HCT116 (cell line): ENCODE results near the gene SYCP2. TPM values are rescaled to one million over a fixed set of nuclear protein-coding genes. Genes with fewer than 3 reads are reported as not detected.

ENCODE experiments used
- ATAC-seq: fragments of 200-7000 bp; cut with Tn5 transposase; 2 replicates; pipeline ENCODE4 v1.9.1; 2020; ENCODE audit warnings: mild to moderate bottlenecking, moderate library complexity
- BruUV-seq: library from RNA; stranded (reverse); fragments of 400-500 nt; replicated peaks from 2 replicates; lab custom pipeline; 2021; lab: Mats Ljungman, UMichigan
- CTCF ChIA-PET: fragments of 300-600 bp; sonication (Branson Sonifier 250); formaldehyde crosslinking; loops from one replicate; lab custom pipeline; 2021; ENCODE audit warnings: antibody characterized with exemption; lab: Charles Lee
- POLR2A ChIA-PET: fragments of 300-600, 350-600 bp; sonication (Branson Sonifier 250); formaldehyde crosslinking; loops from one replicate; lab custom pipeline; 2021; ENCODE audit warnings: antibody characterized with exemption; lab: Charles Lee
- RAD21 ChIA-PET, 2 experiments: fragments of 300-600 bp; sonication (Branson Sonifier 250); formaldehyde crosslinking; loops; one replicate each; lab custom pipeline; 2023; ENCODE audit warnings: low total read pairs in 2 of 2; ENCODE audit not compliant: uncharacterized antibody in 2 of 2, unreplicated experiment in 2 of 2, low non-redundant PET in 1 of 2; lab: Charles Lee
- DNase-seq: peaks from one replicate; pipeline ENCODE4 v3.0.0-alpha.2; 2010; ENCODE audit warnings: low read depth, low spot score
- H2AFZ ChIP-seq: fragments of 200-600 bp; shearing (Covaris generic), sonication (generic); 2 replicates; pipeline ENCODE4 v1.6.1; 2017; ENCODE audit warnings: low read depth, mixed run types, mixed read lengths, antibody characterized with exemption, low read length; ENCODE audit not compliant: poor library complexity, severe bottlenecking
- H3K27ac ChIP-seq: 2 replicates; pipeline ENCODE4 v1.5.1; 2012; ENCODE audit warnings: low read depth, low read length
- H3K27me3 ChIP-seq: fragments of 200-600 bp; sonication (generic); 2 replicates; pipeline ENCODE4 v1.6.1; 2016; ENCODE audit warnings: mixed run types, low read length, mixed read lengths; ENCODE audit not compliant: insufficient read depth
- H3K36me3 ChIP-seq, 2 experiments: fragments of 200-500 bp in 1 of 2; fragments of 200-600 bp in 1 of 2; sonication (Bioruptor generic) in 1 of 2; sonication (generic) in 1 of 2; 2 replicates each; pipeline versions ENCODE4 v1.5.1 to v1.6.1; 2014 to 2016; ENCODE audit warnings: low read length in 2 of 2, inconsistent platforms in 1 of 2, mixed read lengths in 1 of 2, mixed run types in 1 of 2; ENCODE audit not compliant: insufficient read depth in 2 of 2, control insufficient read depth in 1 of 2
- H3K4me1 ChIP-seq, 2 experiments: fragments of 200-600 bp in 1 of 2; sonication (generic) in 1 of 2; 2 replicates each; pipeline versions ENCODE4 v1.5.1 to v1.6.1; 2012 to 2017; ENCODE audit warnings: low read length in 2 of 2, inconsistent platforms in 1 of 2, mild to moderate bottlenecking in 1 of 2, mixed read lengths in 1 of 2, mixed run types in 1 of 2, moderate library complexity in 1 of 2; ENCODE audit not compliant: insufficient read depth in 2 of 2, control insufficient read depth in 1 of 2
- H3K4me2 ChIP-seq: fragments of 200-600 bp; sonication (generic); 2 replicates; pipeline ENCODE4 v1.6.1; 2017; ENCODE audit warnings: mixed run types, low read length, mixed read lengths
- H3K4me3 ChIP-seq, 2 experiments: fragments of 200-600 bp in 1 of 2; sonication (generic) in 1 of 2; replicated peaks in 1 of 2; 2 replicates each; pipeline ENCODE4 v1.5.1; 2011 to 2016; ENCODE audit warnings: low read length in 2 of 2, control low read depth in 1 of 2, low read depth in 1 of 2, mild to moderate bottlenecking in 1 of 2, mixed read lengths in 1 of 2, mixed run types in 1 of 2
- H3K79me2 ChIP-seq: fragments of 200-600 bp; sonication (generic); 2 replicates; pipeline ENCODE4 v1.6.1; 2017; ENCODE audit warnings: mild to moderate bottlenecking, mixed run types, low read length, moderate library complexity, mixed read lengths; ENCODE audit not compliant: insufficient read depth
- H3K9ac ChIP-seq: fragments of 200-600 bp; sonication (generic); 2 replicates; pipeline ENCODE4 v1.6.1; 2016; ENCODE audit warnings: low read length, mixed read lengths
- H3K9me2 ChIP-seq: fragments of 200-600 bp; sonication (generic), shearing (Covaris generic); 2 replicates; pipeline ENCODE4 v1.6.1; 2017; ENCODE audit warnings: mixed run types, mild to moderate bottlenecking, moderate library complexity; ENCODE audit not compliant: insufficient read depth
- H3K9me3 ChIP-seq, 2 experiments: fragments of 200-500 bp in 1 of 2; fragments of 200-600 bp in 1 of 2; sonication (Bioruptor generic) in 1 of 2; sonication (generic) in 1 of 2; 2 replicates each; pipeline ENCODE4 v1.6.1; 2014 to 2017; ENCODE audit warnings: low read length in 2 of 2, mixed read lengths in 2 of 2, inconsistent platforms in 1 of 2, low read depth in 1 of 2, mild to moderate bottlenecking in 1 of 2, mixed run types in 1 of 2, moderate library complexity in 1 of 2; ENCODE audit not compliant: control insufficient read depth in 1 of 2, insufficient read depth in 1 of 2
- H4K20me1 ChIP-seq: fragments of 200-600 bp; sonication (generic), shearing (Covaris generic); 2 replicates; pipeline ENCODE4 v1.6.1; 2017; ENCODE audit warnings: mixed run types, mild to moderate bottlenecking, moderate library complexity; ENCODE audit not compliant: insufficient read depth
- CTCF ChIP-seq, 3 experiments: fragments of 200-600 bp in 1 of 3; sonication (generic) in 1 of 3; IDR thresholded peaks in 2 of 3; conservative IDR thresholded peaks in 1 of 3; 2 replicates each; pipeline ENCODE4 v1.5.1; 2012 to 2017; ENCODE audit warnings: low read depth in 2 of 3, low read length in 2 of 3, antibody characterized with exemption in 1 of 3, borderline replicate concordance in 1 of 3, control low read depth in 1 of 3, mild to moderate bottlenecking in 1 of 3, mixed read lengths in 1 of 3, mixed run types in 1 of 3, moderate library complexity in 1 of 3; ENCODE audit not compliant: insufficient read depth in 1 of 3
- ELF1 ChIP-seq: IDR thresholded peaks from 2 replicates; pipeline ENCODE4 v1.6.1; 2012; ENCODE audit warnings: low read depth, borderline replicate concordance
- EZH2 ChIP-seq: fragments of 200-600 bp; sonication (generic); IDR thresholded peaks from 2 replicates; pipeline ENCODE4 v1.6.1; 2017; ENCODE audit warnings: antibody characterized with exemption, mixed run types
- FOSL1 ChIP-seq: IDR thresholded peaks from 2 replicates; pipeline ENCODE4 v1.6.1; 2012; ENCODE audit warnings: low read depth
- SIN3A ChIP-seq: IDR thresholded peaks from 2 replicates; pipeline ENCODE4 v1.6.1; 2012; ENCODE audit warnings: low read depth
- TCF7L2 ChIP-seq: IDR thresholded peaks from 2 replicates; pipeline ENCODE4 v1.7.0; 2011; ENCODE audit warnings: borderline replicate concordance, inconsistent platforms; ENCODE audit not compliant: insufficient read depth, insufficient read length; ENCODE audit errors: extremely low read depth
- YY1 ChIP-seq: IDR thresholded peaks from 2 replicates; pipeline ENCODE4 v1.6.1; 2011; ENCODE audit warnings: low read length, low read depth, moderate library complexity, mild to moderate bottlenecking; ENCODE audit not compliant: insufficient replicate concordance; ENCODE audit errors: extremely low read depth
- intact Hi-C: fragments of 100-400 bp; cut with micrococcal nuclease; formaldehyde crosslinking; loops from 2 replicates; pipeline ENCODE4 v1.10.0; 2022
- total RNA-seq: library from RNA; stranded (reverse); gene quantifications from one replicate; pipeline ENCODE4 v1.2.1, GENCODE V29; 2021; ENCODE audit not compliant: unreplicated experiment
- TF ChIP-seq, protein P1 (sequence below): IDR thresholded peaks from 2 replicates; pipeline ENCODE4 v1.6.1; 2012
- TF ChIP-seq, protein P2 (sequence below): IDR thresholded peaks from 2 replicates; pipeline ENCODE4 v1.6.1; 2011; ENCODE audit warnings: mild to moderate bottlenecking, low read length, moderate library complexity; ENCODE audit not compliant: insufficient replicate concordance; ENCODE audit errors: extremely low read depth

SYCP2 gene
- total RNA-seq, 1 experiment from 2014 or later = 0.59 TPM

GRCh38 chr20:59823491-59824259, 109.8 kb downstream of the SYCP2 start:
- POLR2A ChIA-PET = no interaction called here
- Histone ChIP-seq H3K4me1 (no peaks in the 10 kb centered on the region), H3K9ac (no peak overlapping the region), H3K27ac (no peak overlapping the region), H3K9me3 (no peaks in the 10 kb centered on the region), H3K4me3 (no peak overlapping the region)
- no peak for DNase-seq
- BruUV-seq = no TSS peak
- TF ChIP-seq, protein P1, sequence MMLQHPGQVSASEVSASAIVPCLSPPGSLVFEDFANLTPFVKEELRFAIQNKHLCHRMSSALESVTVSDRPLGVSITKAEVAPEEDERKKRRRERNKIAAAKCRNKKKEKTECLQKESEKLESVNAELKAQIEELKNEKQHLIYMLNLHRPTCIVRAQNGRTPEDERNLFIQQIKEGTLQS = no peak
- TF ChIP-seq SIN3A (no peak), TCF7L2 (no peak), FOSL1 (no peak), ELF1 (no peak), YY1 (no peak), CTCF (IDR thresholded peaks at IDR 0.05 in 2 of 3, conservative IDR thresholded peaks at IDR 0.05 in 1 of 3; ENCODE audit: borderline replicate concordance in 1 of 3, insufficient read depth in 1 of 3, low read depth in 2 of 3, low read length in 2 of 3) (no peak), EZH2 (no peak)
- TF ChIP-seq, protein P2, sequence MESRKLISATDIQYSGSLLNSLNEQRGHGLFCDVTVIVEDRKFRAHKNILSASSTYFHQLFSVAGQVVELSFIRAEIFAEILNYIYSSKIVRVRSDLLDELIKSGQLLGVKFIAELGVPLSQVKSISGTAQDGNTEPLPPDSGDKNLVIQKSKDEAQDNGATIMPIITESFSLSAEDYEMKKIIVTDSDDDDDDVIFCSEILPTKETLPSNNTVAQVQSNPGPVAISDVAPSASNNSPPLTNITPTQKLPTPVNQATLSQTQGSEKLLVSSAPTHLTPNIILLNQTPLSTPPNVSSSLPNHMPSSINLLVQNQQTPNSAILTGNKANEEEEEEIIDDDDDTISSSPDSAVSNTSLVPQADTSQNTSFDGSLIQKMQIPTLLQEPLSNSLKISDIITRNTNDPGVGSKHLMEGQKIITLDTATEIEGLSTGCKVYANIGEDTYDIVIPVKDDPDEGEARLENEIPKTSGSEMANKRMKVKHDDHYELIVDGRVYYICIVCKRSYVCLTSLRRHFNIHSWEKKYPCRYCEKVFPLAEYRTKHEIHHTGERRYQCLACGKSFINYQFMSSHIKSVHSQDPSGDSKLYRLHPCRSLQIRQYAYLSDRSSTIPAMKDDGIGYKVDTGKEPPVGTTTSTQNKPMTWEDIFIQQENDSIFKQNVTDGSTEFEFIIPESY = no peak
- TF ChIP-seq, all 23 proteins: peak for 0
- peaks cover 9% of the 10 kb centered on the region; the same call in 1 of the 2 replicates for H3K27me3 ChIP-seq
- H3K79me2 ChIP-seq = no peaks in the 10 kb centered on the region
- H3K4me2 ChIP-seq = no peak overlapping the region
- ChIA-PET CTCF (no interaction called here), RAD21 (no interaction called here)
- no peaks in the 10 kb centered on the region for H3K9me2 ChIP-seq
- no peaks in the 10 kb centered on the region for H4K20me1 ChIP-seq
- no peak for ATAC-seq
- no peaks in the 10 kb centered on the region for H3K36me3 ChIP-seq
- H2AFZ ChIP-seq = no peak overlapping the region
- intact Hi-C loops = no loop called here
